Prostate gland (tissue), 2 donors: ENCODE results near the gene NUMB. TPM values are rescaled to one million over a fixed set of nuclear protein-coding genes. Genes with fewer than 3 reads are reported as not detected.

Source experiments
- DNase-seq: peaks from one replicate; pipeline ENCODE4 v3.0.0-alpha.2; 2019; ENCODE audit warnings: low spot score
- H3K27ac ChIP-seq, 2 donors: fragments of 200-600 bp; sonication (generic); 2 replicates each; pipeline ENCODE4 v1.5.1; 2017 to 2019
- H3K27me3 ChIP-seq: fragments of 200-600 bp; sonication (generic); replicated peaks from 2 replicates; pipeline ENCODE4 v1.5.1; 2019; ENCODE audit not compliant: insufficient read depth
- H3K36me3 ChIP-seq, 2 donors: fragments of 200-600 bp; sonication (generic); 1 replicate in 1 of 2; 2 replicates in 1 of 2; pipeline versions ENCODE4 v1.5.1 to v1.8.1; 2017 to 2019
- H3K4me1 ChIP-seq: fragments of 200-600 bp; sonication (generic); replicated peaks from 2 replicates; pipeline ENCODE4 v1.5.1; 2019
- H3K4me3 ChIP-seq, 2 donors: fragments of 200-600 bp; sonication (generic); 2 replicates each; pipeline ENCODE4 v1.5.1; 2017 to 2019
- H3K9me3 ChIP-seq: fragments of 200-600 bp; sonication (generic); 2 replicates; pipeline ENCODE4 v1.5.1; 2017
- CTCF ChIP-seq, 4 experiments: fragments of 200-600 bp in 2 of 4; fragments of 450-650 bp in 2 of 4; sonication (generic) in 2 of 4; IDR thresholded peaks; 1 replicate in 3 of 4; 2 replicates in 1 of 4; pipeline ENCODE4 v1.5.1; 2016 to 2019; ENCODE audit warnings: antibody characterized with exemption in 4 of 4, mild to moderate bottlenecking in 2 of 4, moderate library complexity in 2 of 4
- POLR2A ChIP-seq: fragments of 450-650 bp; IDR thresholded peaks from one replicate; pipeline ENCODE4 v1.6.1; 2016; ENCODE audit warnings: antibody characterized with exemption, mild to moderate bottlenecking
- POLR2AphosphoS5 ChIP-seq: sonication (generic); formaldehyde crosslinking; IDR thresholded peaks from one replicate; pipeline ENCODE4 v1.6.1; 2017; ENCODE audit warnings: antibody characterized with exemption
- WGBS: methylation state at CpG from one replicate; pipeline ENCODE4 v1.1.5; 2018; 5-methylcytosine and 5-hydroxymethylcytosine counted together
- intact Hi-C: fragments of 100-400 bp; cut with DNase I; formaldehyde crosslinking; loops from one replicate; pipeline ENCODE4 v1.14.2; 2022
- total RNA-seq, 2 donors: library from RNA; depleted of rRNA; stranded (reverse); fragments of >200 nt; gene quantifications; one replicate each; pipeline ENCODE4 v1.1.0, GENCODE V29; 2016

Gene NUMB
- total RNA-seq, 2 donors from 2014 or later, result 38.4 to 57.8 TPM

GRCh38 chr14:73260574-73260973 is 197.8 kb downstream of the NUMB start:
- intact Hi-C loops, result no loop called here
- Histone ChIP-seq H3K27me3 (no peaks in the 10 kb centered on the region), H3K9me3 (no peaks in the 10 kb centered on the region), H3K4me1 (no peaks in the 10 kb centered on the region), H3K27ac (no peak overlapping the region), H3K4me3 (no peak overlapping the region), H3K36me3 (no peaks in the 10 kb centered on the region)
- no peak for DNase-seq
- TF ChIP-seq POLR2AphosphoS5, result no peak
- no peak for TF ChIP-seq POLR2A
- TF ChIP-seq CTCF (IDR thresholded peaks at IDR 0.05), result no peak
- 81% methylated on average over 10 of the region's 11 CpGs for WGBS

- H3K4me1 ChIP-seq, result no peaks in the 10 kb centered on the region
- H3K36me3 ChIP-seq, result no peaks in the 10 kb centered on the region
- 86% methylated on average over 9 of the region's 9 CpGs for WGBS
- no peaks in the 10 kb centered on the region for H3K9me3 ChIP-seq
- no peak overlapping the region for H3K4me3 ChIP-seq
- no peaks in the 10 kb centered on the region for H3K27me3 ChIP-seq
- intact Hi-C loops, result no loop called here
- no peak for DNase-seq
- no peak overlapping the region for H3K27ac ChIP-seq
- TF ChIP-seq CTCF (IDR thresholded peaks at IDR 0.05) (no peak), POLR2A (no peak), POLR2AphosphoS5 (no peak)
These were observed 198.5 kb downstream of the NUMB start for GRCh38 chr14:73259837-73260236.

GRCh38 chr14:73258845-73259611 is 199.3 kb downstream of the NUMB start:
- Histone ChIP-seq H3K4me1 (no peaks in the 10 kb centered on the region), H3K27me3 (no peaks in the 10 kb centered on the region), H3K27ac (no peak overlapping the region), H3K36me3 (no peaks in the 10 kb centered on the region), H3K4me3 (no peak overlapping the region), H3K9me3 (no peaks in the 10 kb centered on the region)
- TF ChIP-seq CTCF (IDR thresholded peaks at IDR 0.05), result no peak
- TF ChIP-seq POLR2AphosphoS5, result no peak
- no peak for TF ChIP-seq POLR2A
- intact Hi-C loops, result no loop called here
- DNase-seq, result no peak
- WGBS, result 92% methylated on average over 20 of the region's 20 CpGs

GRCh38 chr14:73258076-73258475 is 200.3 kb downstream of the NUMB start:
- no peaks in the 10 kb centered on the region for H3K9me3 ChIP-seq
- no peaks in the 10 kb centered on the region for H3K27me3 ChIP-seq
- H3K27ac ChIP-seq, result no peak overlapping the region
- DNase-seq, result no peak
- intact Hi-C loops, result no loop called here
- TF ChIP-seq POLR2AphosphoS5 (no peak), POLR2A (no peak), CTCF (IDR thresholded peaks at IDR 0.05) (no peak)
- WGBS, result 81% methylated on average over 4 of the region's 4 CpGs
- H3K4me1 ChIP-seq, result no peaks in the 10 kb centered on the region
- no peaks in the 10 kb centered on the region for H3K36me3 ChIP-seq
- H3K4me3 ChIP-seq, result no peak overlapping the region

GRCh38 chr14:73255693-73256225 is 202.6 kb downstream of the NUMB start:
- intact Hi-C loops, result no loop called here
- no peak for DNase-seq
- no peak overlapping the region for H3K27ac ChIP-seq
- H3K27me3 ChIP-seq, result no peaks in the 10 kb centered on the region
- H3K4me3 ChIP-seq, result no peak overlapping the region
- H3K36me3 ChIP-seq, result no peaks in the 10 kb centered on the region
- 90% methylated on average over 9 of the region's 9 CpGs for WGBS
- TF ChIP-seq POLR2A (no peak), CTCF (IDR thresholded peaks at IDR 0.05) (no peak), POLR2AphosphoS5 (no peak)
- H3K4me1 ChIP-seq, result no peaks in the 10 kb centered on the region
- no peaks in the 10 kb centered on the region for H3K9me3 ChIP-seq
